Spleen (tissue), 11 donors: Measurements from ENCODE around the gene MMEL1. TPM values are rescaled to one million over a fixed set of nuclear protein-coding genes. Genes with fewer than 3 reads are reported as not detected.

ENCODE experiments used
- DNase-seq: peaks from one replicate; pipeline ENCODE4 v3.0.0-alpha.2; 2020
- H3K27ac ChIP-seq, 8 donors: fragments of 200-600 bp; sonication (generic) in 7 of 8; 1 replicate in 4 of 8; 2 replicates in 4 of 8; pipeline versions ENCODE4 v1.5.0 to v1.8.0; 2016 to 2021; ENCODE audit warnings: inconsistent platforms in 4 of 8, mild to moderate bottlenecking in 4 of 8, moderate library complexity in 1 of 8
- H3K27me3 ChIP-seq, 7 donors: fragments of 200-600 bp; sonication (generic) in 6 of 7; replicated peaks in 1 of 7; 1 replicate in 4 of 7; 2 replicates in 3 of 7; pipeline versions ENCODE4 v1.5.0 to v1.8.0; 2016 to 2021; ENCODE audit warnings: inconsistent platforms in 3 of 7, mild to moderate bottlenecking in 1 of 7
- H3K36me3 ChIP-seq, 6 donors: fragments of 200-600 bp; sonication (generic) in 5 of 6; 1 replicate in 4 of 6; 2 replicates in 2 of 6; pipeline versions ENCODE4 v1.5.0 to v1.8.0; 2016 to 2021; ENCODE audit warnings: inconsistent platforms in 2 of 6
- H3K4me1 ChIP-seq, 6 donors: fragments of 200-600 bp; sonication (generic) in 5 of 6; 1 replicate in 3 of 6; 2 replicates in 3 of 6; pipeline versions ENCODE4 v1.5.0 to v1.8.0; 2016 to 2021; ENCODE audit warnings: inconsistent platforms in 3 of 6
- H3K4me3 ChIP-seq, 8 donors: fragments of 200-600 bp; sonication (generic) in 7 of 8; 1 replicate in 4 of 8; 2 replicates in 4 of 8; pipeline versions ENCODE4 v1.5.0 to v1.8.0; 2016 to 2021; ENCODE audit warnings: inconsistent platforms in 4 of 8, mild to moderate bottlenecking in 4 of 8, moderate library complexity in 2 of 8
- H3K9me3 ChIP-seq, 8 donors: fragments of 200-600 bp; sonication (generic) in 7 of 8; 1 replicate in 4 of 8; 2 replicates in 4 of 8; pipeline versions ENCODE4 v1.5.0 to v1.8.0; 2016 to 2021; ENCODE audit warnings: inconsistent platforms in 4 of 8
- POLR2A ChIP-seq, 3 donors: fragments of 450-650 bp; IDR thresholded peaks; one replicate each; pipeline ENCODE4 v1.5.1; 2017; ENCODE audit warnings: antibody characterized with exemption in 3 of 3, mild to moderate bottlenecking in 1 of 3
- POLR2AphosphoS5 ChIP-seq, 3 donors: sonication (generic); formaldehyde crosslinking; IDR thresholded peaks; one replicate each; pipeline ENCODE4 v1.5.1; 2017; ENCODE audit warnings: antibody characterized with exemption in 3 of 3
- WGBS, 5 donors: extraction: QIAGEN DNeasy Blood & Tissue Kit in 3 of 5; methylation state at CpG; one replicate each; pipeline versions ENCODE4 v1.1.5 to v1.1.7; 2013 to 2018; 5-methylcytosine and 5-hydroxymethylcytosine counted together
- intact Hi-C: fragments of 100-400 bp; cut with DNase I; formaldehyde crosslinking; loops from one replicate; pipeline ENCODE4 v1.15.0; 2023; ENCODE audit warnings: low total_unique reads
- polyA plus RNA-seq, 3 donors: library from polyadenylated mRNA; stranded (reverse); fragments of 200-250 nt; gene quantifications; one replicate each; pipeline ENCODE4 v1.2.1, GENCODE V29; 2013
- total RNA-seq, 7 donors: library from RNA; depleted of rRNA in 3 of 7; stranded (reverse); fragments of >200 nt in 3 of 7; fragmentation: NEBNext Ultra II Directional in 4 of 7; extraction: Animal tissue kit (Norgen Biotek cat#: 25700) in 4 of 7; gene quantifications; one replicate each; pipeline versions ENCODE4 v1.1.0 to v1.2.1, GENCODE V29; 2016 to 2021
- TF ChIP-seq, protein P1 (sequence below), 11 experiments: fragments of 200-600 bp in 7 of 11; fragments of 450-650 bp in 4 of 11; sonication (generic) in 4 of 11; IDR thresholded peaks in 8 of 11; conservative IDR thresholded peaks in 3 of 11; 1 replicate in 7 of 11; 2 replicates in 4 of 11; pipeline versions ENCODE4 v1.4.0 to v1.8.0; 2016 to 2021; ENCODE audit warnings: antibody characterized with exemption in 11 of 11, inconsistent platforms in 4 of 11, mild to moderate bottlenecking in 1 of 11
- donor health status: healthy with polysubstance abuse.
- donor health status: DM: no; HTN: no; CAD: no; lungs with moderate emphysema.
- donor health status: DM: no; HTN: no; CAD: no.
- donor health status: Bipolar disorder and iron deficiency.
- donor health status: healthy.
- donor health status: DM: no; HTN: no; CAD: no.
- donor health status: DM: yes; HTN: yes; CAD: no.

Gene MMEL1
- total and polyA plus RNA-seq, 10 donors, result 1.9 to 6.4 (median 3.3) TPM; not detected in 1

DNA sequence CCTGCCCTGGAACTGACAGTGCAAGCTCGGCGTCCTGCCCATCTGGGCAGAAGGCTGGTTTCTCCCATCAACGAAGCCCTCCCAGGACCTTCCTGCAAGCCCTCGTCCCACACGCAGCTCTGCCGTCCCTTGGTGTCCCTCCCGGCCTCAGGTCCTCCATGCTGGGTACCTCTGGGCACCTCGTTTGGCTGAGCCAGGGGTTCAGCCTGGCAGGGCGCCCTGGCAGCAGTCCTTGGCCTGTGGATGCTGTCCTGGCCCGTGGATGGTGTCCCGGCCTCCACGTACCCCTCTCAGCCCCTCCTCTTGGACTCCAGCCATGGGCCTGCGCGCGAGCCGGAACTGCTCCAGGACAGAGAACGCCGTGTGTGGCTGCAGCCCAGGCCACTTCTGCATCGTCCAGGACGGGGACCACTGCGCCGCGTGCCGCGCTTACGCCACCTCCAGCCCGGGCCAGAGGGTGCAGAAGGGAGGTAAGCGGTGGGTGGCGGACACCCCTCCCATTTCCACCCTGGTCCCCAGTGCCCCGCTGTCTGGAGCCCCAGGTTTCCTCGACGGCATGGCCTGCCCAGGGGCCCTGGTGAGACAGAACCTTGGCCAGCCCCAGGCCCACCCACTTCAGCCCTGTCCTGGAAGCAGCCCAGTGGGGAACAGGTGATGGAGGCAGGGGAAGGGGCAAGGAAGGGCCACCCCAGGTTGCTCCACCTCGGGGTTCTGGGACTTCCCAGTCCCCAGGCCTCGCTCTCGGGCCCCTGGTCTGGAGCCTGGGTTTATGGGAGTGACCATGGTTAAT lies 73.1 kb downstream of the MMEL1 start:
- Histone ChIP-seq H3K27ac (peak overlapping the region in 1 of 8 donors; percentile 98), H3K9me3 (no peaks in the 10 kb centered on the region), H3K4me3 (no peak overlapping the region), H3K27me3 (no peaks in the 10 kb centered on the region), H3K36me3 (peaks cover 0 to 69% (median 62%) of the 10 kb centered on the region in 6 donors), H3K4me1 (peaks cover 31 to 74% (median 47%) of the 10 kb centered on the region in 6 donors)
- TF ChIP-seq POLR2A (IDR thresholded peaks at IDR 0.05) (no peak), POLR2AphosphoS5 (IDR thresholded peaks at IDR 0.05) (peak in 2 of 3 donors; percentile 35 to 64)
- no peak for DNase-seq
- WGBS, 5 donors, result 86 to 89% (median 87%) methylated on average over 14 to 35 of the region's 35 CpGs
- intact Hi-C loops, result no loop called here

GRCh38 chr1:2558861-2559260 lies 74.0 kb downstream of the MMEL1 start:
- H3K4me1 ChIP-seq, result peaks cover 37 to 77% (median 56%) of the 10 kb centered on the region in 6 donors
- peak overlapping the region in 2 of 8 donors; percentile 10 to 98 for H3K27ac ChIP-seq
- H3K4me3 ChIP-seq, result no peak overlapping the region
- intact Hi-C loops, result no loop called here
- H3K36me3 ChIP-seq, result peaks cover 0 to 64% (median 61%) of the 10 kb centered on the region in 6 donors
- TF ChIP-seq, protein P1, sequence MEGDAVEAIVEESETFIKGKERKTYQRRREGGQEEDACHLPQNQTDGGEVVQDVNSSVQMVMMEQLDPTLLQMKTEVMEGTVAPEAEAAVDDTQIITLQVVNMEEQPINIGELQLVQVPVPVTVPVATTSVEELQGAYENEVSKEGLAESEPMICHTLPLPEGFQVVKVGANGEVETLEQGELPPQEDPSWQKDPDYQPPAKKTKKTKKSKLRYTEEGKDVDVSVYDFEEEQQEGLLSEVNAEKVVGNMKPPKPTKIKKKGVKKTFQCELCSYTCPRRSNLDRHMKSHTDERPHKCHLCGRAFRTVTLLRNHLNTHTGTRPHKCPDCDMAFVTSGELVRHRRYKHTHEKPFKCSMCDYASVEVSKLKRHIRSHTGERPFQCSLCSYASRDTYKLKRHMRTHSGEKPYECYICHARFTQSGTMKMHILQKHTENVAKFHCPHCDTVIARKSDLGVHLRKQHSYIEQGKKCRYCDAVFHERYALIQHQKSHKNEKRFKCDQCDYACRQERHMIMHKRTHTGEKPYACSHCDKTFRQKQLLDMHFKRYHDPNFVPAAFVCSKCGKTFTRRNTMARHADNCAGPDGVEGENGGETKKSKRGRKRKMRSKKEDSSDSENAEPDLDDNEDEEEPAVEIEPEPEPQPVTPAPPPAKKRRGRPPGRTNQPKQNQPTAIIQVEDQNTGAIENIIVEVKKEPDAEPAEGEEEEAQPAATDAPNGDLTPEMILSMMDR (IDR thresholded peaks at IDR 0.05 in 8 of 11, conservative IDR thresholded peaks at IDR 0.05 in 3 of 11), result no peak
- TF ChIP-seq POLR2AphosphoS5 (IDR thresholded peaks at IDR 0.05), result no peak
- no peak for TF ChIP-seq POLR2A (IDR thresholded peaks at IDR 0.05)
- DNase-seq, result no peak
- 92 to 96% (median 95%) methylated on average over 4 to 6 of the region's 6 CpGs; no CpG with 5 or more reads in 1 of the 5 donors for WGBS, 5 donors
- no peaks in the 10 kb centered on the region for H3K9me3 ChIP-seq
- no peaks in the 10 kb centered on the region for H3K27me3 ChIP-seq

- H3K27ac ChIP-seq, result peak overlapping the region in 3 of 8 donors; percentile 98 to 99 (median 98)
- peaks cover 0 to 60% (median 57%) of the 10 kb centered on the region in 6 donors for H3K36me3 ChIP-seq
- DNase-seq, result no peak
- peaks cover 37 to 79% (median 58%) of the 10 kb centered on the region in 6 donors for H3K4me1 ChIP-seq
- H3K9me3 ChIP-seq, result no peaks in the 10 kb centered on the region
- WGBS, 5 donors, result 92 to 97% (median 94%) methylated on average over 12 of the region's 12 CpGs
- intact Hi-C loops, result no loop called here
- no peaks in the 10 kb centered on the region for H3K27me3 ChIP-seq
- TF ChIP-seq, protein P1 (IDR thresholded peaks at IDR 0.05 in 8 of 11, conservative IDR thresholded peaks at IDR 0.05 in 3 of 11), result no peak
- no peak for TF ChIP-seq POLR2A (IDR thresholded peaks at IDR 0.05)
- no peak for TF ChIP-seq POLR2AphosphoS5 (IDR thresholded peaks at IDR 0.05)
- peak overlapping the region in 3 of 8 donors; percentile 71 to 95 (median 74) for H3K4me3 ChIP-seq
These were observed 74.4 kb downstream of the MMEL1 start for GRCh38 chr1:2558420-2558819.

GRCh38 chr1:2557482-2558400 lies 75.1 kb downstream of the MMEL1 start:
- no peak for DNase-seq
- Histone ChIP-seq H3K4me1 (peaks cover 37 to 79% (median 58%) of the 10 kb centered on the region in 6 donors), H3K27ac (peak overlapping the region; percentile 96 to 99 (median 98)), H3K4me3 (peak overlapping the region; percentile 60 to 95 (median 74)), H3K36me3 (peaks cover 0 to 53% (median 50%) of the 10 kb centered on the region in 6 donors), H3K27me3 (no peaks in the 10 kb centered on the region), H3K9me3 (no peaks in the 10 kb centered on the region)
- intact Hi-C loops, result no loop called here
- TF ChIP-seq, protein P1 (IDR thresholded peaks at IDR 0.05 in 8 of 11, conservative IDR thresholded peaks at IDR 0.05 in 3 of 11), result no peak
- TF ChIP-seq POLR2A (IDR thresholded peaks at IDR 0.05) (no peak), POLR2AphosphoS5 (IDR thresholded peaks at IDR 0.05) (no peak)
- WGBS, 5 donors, result 66 to 86% (median 83%) methylated on average over 14 to 30 of the region's 30 CpGs
